Measurements from ENCODE around the gene BAZ1A. TPM values are rescaled to one million over a fixed set of nuclear protein-coding genes. Genes with fewer than 3 reads are reported as not detected.

The BAZ1A gene
- 30.2 and 34.4 TPM in 2 replicates for total RNA-seq

GRCh38 chr14:34875031-34875922 is at the start of gene BAZ1A:
Gene BAZ1A (minus strand): TSS chr14:34875360. CDS start chr14:34874604, 756 bp downstream.

GRCh38 chr14:34714320-34715126 is 160.6 kb downstream of the BAZ1A start, which contains the start of gene CFL2:
Gene CFL2 (minus strand): TSS chr14:34714593. CDS start chr14:34714540, 53 bp downstream.

Other genes starting within 250 kb of the BAZ1A start
- gene SNX6, start 245.2 kb downstream of the BAZ1A start, total RNA-seq: 99.9 and 114 TPM in 2 replicates
- 14.9 and 17.2 TPM in 2 replicates for gene CFL2, start 160.8 kb downstream of the BAZ1A start, total RNA-seq
- gene SRP54, start 107.6 kb upstream of the BAZ1A start, total RNA-seq: 58.6 and 66.1 TPM in 2 replicates
- 43.1 and 57.1 TPM in 2 replicates for gene FAM177A1, start 170.9 kb upstream of the BAZ1A start, total RNA-seq
- gene PPP2R3C, start 246.6 kb upstream of the BAZ1A start, total RNA-seq: 10.5 and 15.9 TPM in 2 replicates
- gene PRORP, start 247.2 kb upstream of the BAZ1A start, total RNA-seq: 56.6 and 58.0 TPM in 2 replicates